Motor neuron (in vitro differentiated cells): ENCODE data around the gene RER1. TPM values are rescaled to one million over a fixed set of nuclear protein-coding genes. Genes with fewer than 3 reads are reported as not detected.
A peak's percentile ranks its signal among the peaks of the same experiment; 100 is the strongest.

Experiments
- ATAC-seq, 8 experiments: fragments of 200-7000 bp; cut with Tn5 transposase; replicated peaks in 6 of 8; 2 replicates each; pipeline ENCODE4 v1.8.0; 2021; ENCODE audit warnings: mild to moderate bottlenecking in 8 of 8, moderate library complexity in 8 of 8
- H3K27ac ChIP-seq, 2 donors: fragments of 250-450 bp; sonication (Bioruptor Pico); 2 replicates each; pipeline ENCODE4 v1.9.0; 2021; ENCODE audit warnings: antibody characterized with exemption in 2 of 2, mild to moderate bottlenecking in 2 of 2, moderate library complexity in 1 of 2
- H3K4me1 ChIP-seq, 2 donors: fragments of 250-450 bp; sonication (Bioruptor Pico); replicated peaks in 1 of 2; 2 replicates each; pipeline ENCODE4 v1.6.1; 2021; ENCODE audit warnings: antibody characterized with exemption in 2 of 2, mild to moderate bottlenecking in 2 of 2, moderate library complexity in 1 of 2
- H3K4me3 ChIP-seq, 5 donors: fragments of 250-450 bp; sonication (Bioruptor Pico); 2 replicates each; pipeline ENCODE4 v1.9.0; 2021; ENCODE audit warnings: antibody characterized with exemption in 5 of 5, mild to moderate bottlenecking in 5 of 5, moderate library complexity in 4 of 5
- WGBS, 10 experiments: fragments of 450-650 bp; shearing (Covaris generic); methylation state at CpG; one replicate each; pipeline ENCODE4 v1.0.0; 2022; 5-methylcytosine and 5-hydroxymethylcytosine counted together
- in situ Hi-C, 9 experiments: fragments of 400-800 bp; cut with MboI; loops; one replicate each; pipeline ENCODE4 v1.15.0; 2021; ENCODE audit warnings: low sequenced_read_pairs in 9 of 9, low pct_unique_long_range_greater_than_20kb in 2 of 9; ENCODE audit not compliant: unreplicated experiment in 9 of 9
- total RNA-seq, 8 experiments: library from RNA; unstranded; fragments of 300-600 nt; gene quantifications; 2 replicates each; pipeline versions ENCODE4 v1.2.3 to v1.2.4, GENCODE V29; 2022

RER1 gene
- total RNA-seq, 8 experiments from 2014 or later = 57.8 to 165 (median 86.4) TPM

GRCh38 chr1:2418791-2419320, 27.2 kb downstream of the RER1 start:
- ATAC-seq = no peak
- H3K4me1 ChIP-seq = peaks cover 9 to 18% of the 10 kb centered on the region in 2 donors
- WGBS, 10 experiments = 20 to 82% (median 66%) methylated on average over 1 to 9 of the region's 16 CpGs; no CpG with 5 or more reads in 4 of the 10 experiments
- no peak overlapping the region for H3K27ac ChIP-seq
- in situ Hi-C loops = loop anchor here in 6 of 9 experiments (10.0 to 25.0 kb wide), 5 partner anchors 118 to 1018 kb away; partner anchors contain the start of genes HES5 (in 2 of the 6) and PANK4 (in 2 of the 6)
- no peak overlapping the region for H3K4me3 ChIP-seq

DNA sequence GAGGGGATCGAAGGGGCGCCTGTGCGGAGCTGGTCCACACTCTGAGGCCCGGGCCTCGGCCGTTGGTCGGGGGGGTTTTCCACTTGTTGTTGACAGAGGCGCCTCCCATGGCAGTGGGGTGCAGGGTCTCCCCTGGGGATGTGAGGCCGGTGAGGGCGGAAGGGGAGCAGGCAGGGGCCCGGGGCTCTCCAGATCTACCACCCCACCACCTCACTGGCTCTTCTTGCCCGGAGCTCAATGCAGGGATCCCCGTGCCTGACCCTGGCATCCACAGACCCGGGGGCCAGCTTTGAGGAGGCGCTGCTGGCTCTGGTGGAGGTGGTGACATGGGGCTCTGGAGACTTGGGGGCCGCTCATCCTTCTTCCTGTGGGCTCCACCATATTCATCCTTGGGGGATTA, 27.8 kb downstream of the RER1 start:
- Histone ChIP-seq H3K4me3 (no peak overlapping the region), H3K27ac (no peak overlapping the region), H3K4me1 (peaks cover 3 to 12% of the 10 kb centered on the region in 2 donors)
- in situ Hi-C loops = loop anchor here in 6 of 9 experiments (10.0 to 25.0 kb wide), 5 partner anchors 118 to 1018 kb away; partner anchors contain the start of genes HES5 (in 2 of the 6) and PANK4 (in 2 of the 6)
- 78% methylated on average over 12 of the region's 16 CpGs; no CpG with 5 or more reads in 9 of the 10 experiments for WGBS, 10 experiments
- no peak for ATAC-seq

GRCh38 chr1:2422523-2422922, 30.9 kb downstream of the RER1 start:
- in situ Hi-C loops = loop anchor here in 6 of 9 experiments (10.0 to 25.0 kb wide), 4 partner anchors 115 to 1015 kb away; partner anchors contain the start of genes HES5 (in 2 of the 6) and PANK4 (in 2 of the 6)
- Histone ChIP-seq H3K4me1 (peaks cover 17 to 28% of the 10 kb centered on the region in 2 donors), H3K4me3 (no peak overlapping the region), H3K27ac (no peak overlapping the region)
- no peak for ATAC-seq
- 20 to 92% (median 71%) methylated on average over 1 to 4 of the region's 4 CpGs for WGBS, 10 experiments

- Histone ChIP-seq H3K4me3 (no peak overlapping the region), H3K4me1 (peaks cover 21 to 22% of the 10 kb centered on the region in 2 donors), H3K27ac (peak overlapping the region in 1 of 2 donors; percentile 39)
- in situ Hi-C loops = loop anchor here in 2 of 9 experiments (10.0 to 25.0 kb wide), 2 partner anchors 111 to 119 kb away; partner anchors contain the start of genes HES5 (in 1 of the 2) and PANK4 (in 1 of the 2)
- WGBS, 10 experiments = 45 to 64% (median 56%) methylated on average over 1 to 9 of the region's 11 CpGs; no CpG with 5 or more reads in 4 of the 10 experiments
- peak in 5 of 8 experiments; percentile 55 to 67 (median 61) for ATAC-seq
Observed at GRCh38 chr1:2425892-2426291, 34.3 kb downstream of the RER1 start.

GRCh38 chr1:2426540-2426939, 34.9 kb downstream of the RER1 start:
- WGBS, 10 experiments = 31 to 80% (median 62%) methylated on average over 2 to 7 of the region's 18 CpGs; no CpG with 5 or more reads in 6 of the 10 experiments
- ATAC-seq = peak in 5 of 8 experiments; percentile 6 to 28 (median 19)
- in situ Hi-C loops = loop anchor here in 2 of 9 experiments (10.0 to 25.0 kb wide), 2 partner anchors 111 to 118 kb away; partner anchors contain the start of genes HES5 (in 1 of the 2) and PANK4 (in 1 of the 2)

DNA sequence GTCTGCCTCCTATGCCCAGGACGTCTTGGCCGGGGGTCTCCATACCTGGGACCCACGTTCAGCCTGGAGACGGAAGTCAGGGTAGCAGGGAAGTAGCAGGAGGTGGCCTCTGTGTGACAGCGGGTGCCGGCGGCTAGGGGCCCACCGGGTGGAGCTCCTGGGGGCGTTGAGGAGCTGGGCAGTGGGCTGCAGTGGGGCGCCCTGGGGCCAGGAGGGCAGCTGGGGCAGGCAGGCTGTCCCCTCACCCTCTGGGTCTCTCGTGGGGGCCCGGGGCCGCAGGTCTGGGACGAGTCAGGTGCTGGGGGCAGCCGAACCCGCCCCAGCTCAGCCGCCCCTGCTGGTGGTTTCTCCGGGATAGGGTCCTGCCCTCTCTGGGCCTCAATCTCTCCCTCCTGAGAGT, 35.4 kb downstream of the RER1 start:
- Histone ChIP-seq H3K4me3 (no peak overlapping the region), H3K4me1 (peaks cover 32 to 33% of the 10 kb centered on the region in 2 donors), H3K27ac (no peak overlapping the region)
- in situ Hi-C loops = loop anchor here in 2 of 9 experiments (10.0 to 25.0 kb wide), 2 partner anchors 110 to 118 kb away; partner anchors contain the start of genes HES5 (in 1 of the 2) and PANK4 (in 1 of the 2)
- WGBS, 10 experiments = 84% methylated on average over 5 of the region's 18 CpGs; no CpG with 5 or more reads in 9 of the 10 experiments
- ATAC-seq = no peak

More at GRCh38 chr1:2426540-2426939, 34.9 kb downstream of the RER1 start:
- Histone ChIP-seq H3K4me3 (no peak overlapping the region), H3K27ac (no peak overlapping the region), H3K4me1 (peaks cover 27 to 28% of the 10 kb centered on the region in 2 donors)

DNA sequence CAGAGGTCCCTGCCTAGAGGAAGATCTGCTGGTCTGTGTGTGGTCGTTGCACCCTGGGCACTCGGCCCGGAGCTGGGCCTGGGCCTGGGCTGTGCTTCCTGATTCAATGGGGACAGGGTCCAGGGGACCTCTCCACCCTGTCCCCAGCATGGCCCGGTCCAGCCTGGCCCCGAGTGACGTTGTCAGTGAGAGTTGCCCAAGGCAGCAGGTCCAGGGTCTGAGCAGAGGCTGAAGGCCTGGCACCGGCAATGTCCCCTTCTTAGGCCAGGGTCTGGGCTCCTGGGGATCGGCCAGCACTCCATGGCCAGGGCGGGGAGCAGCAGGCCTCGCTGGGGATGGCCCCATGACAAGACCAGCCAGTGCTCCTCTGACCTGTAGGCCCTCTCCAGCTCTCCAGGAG, 36.3 kb downstream of the RER1 start:
- WGBS, 10 experiments = 80 to 93% (median 80%) methylated on average over 1 to 7 of the region's 10 CpGs; no CpG with 5 or more reads in 5 of the 10 experiments
- no peak for ATAC-seq
- in situ Hi-C loops = loop anchor here in 2 of 9 experiments (10.0 to 25.0 kb wide), 2 partner anchors 109 to 117 kb away; partner anchors contain the start of genes HES5 (in 1 of the 2) and PANK4 (in 1 of the 2)
- Histone ChIP-seq H3K4me1 (peaks cover 41 to 42% of the 10 kb centered on the region in 2 donors), H3K27ac (no peak overlapping the region), H3K4me3 (no peak overlapping the region)

DNA sequence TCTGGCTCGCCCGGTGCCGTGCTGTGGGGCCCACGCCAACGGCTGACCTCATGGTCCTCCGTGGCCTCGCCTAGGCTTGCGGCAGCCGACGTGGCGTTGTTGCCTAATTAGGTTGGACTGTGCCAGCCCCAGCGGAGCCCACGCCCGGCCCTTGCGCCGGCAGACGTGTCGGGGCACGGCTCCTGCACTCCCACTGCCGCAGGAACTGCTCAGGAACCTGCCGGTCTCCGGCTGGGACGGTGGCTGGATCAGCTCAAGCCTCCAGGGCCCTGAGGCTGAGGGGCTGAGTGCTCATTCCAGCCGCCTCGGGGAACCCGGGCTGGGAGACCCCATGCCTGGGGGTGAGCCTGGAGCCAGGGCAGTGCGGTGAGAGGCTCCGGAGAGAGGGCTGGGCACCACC, 36.8 kb downstream of the RER1 start:
- Histone ChIP-seq H3K27ac (no peak overlapping the region), H3K4me1 (peaks cover 47 to 48% of the 10 kb centered on the region in 2 donors), H3K4me3 (no peak overlapping the region)
- no peak for ATAC-seq
- WGBS, 10 experiments = 93 to 100% (median 100%) methylated on average over 1 to 11 of the region's 28 CpGs; no CpG with 5 or more reads in 5 of the 10 experiments
- in situ Hi-C loops = loop anchor here in 2 of 9 experiments (10.0 to 25.0 kb wide), 2 partner anchors 109 to 116 kb away; partner anchors contain the start of genes HES5 (in 1 of the 2) and PANK4 (in 1 of the 2)

- in situ Hi-C loops = loop anchor here in 2 of 9 experiments (10.0 to 25.0 kb wide), 2 partner anchors 107 to 115 kb away; partner anchors contain the start of genes HES5 (in 1 of the 2) and PANK4 (in 1 of the 2)
- ATAC-seq = peak in 1 of 8 experiments; percentile 34
Observed at GRCh38 chr1:2429780-2430591, 38.3 kb downstream of the RER1 start.

DNA sequence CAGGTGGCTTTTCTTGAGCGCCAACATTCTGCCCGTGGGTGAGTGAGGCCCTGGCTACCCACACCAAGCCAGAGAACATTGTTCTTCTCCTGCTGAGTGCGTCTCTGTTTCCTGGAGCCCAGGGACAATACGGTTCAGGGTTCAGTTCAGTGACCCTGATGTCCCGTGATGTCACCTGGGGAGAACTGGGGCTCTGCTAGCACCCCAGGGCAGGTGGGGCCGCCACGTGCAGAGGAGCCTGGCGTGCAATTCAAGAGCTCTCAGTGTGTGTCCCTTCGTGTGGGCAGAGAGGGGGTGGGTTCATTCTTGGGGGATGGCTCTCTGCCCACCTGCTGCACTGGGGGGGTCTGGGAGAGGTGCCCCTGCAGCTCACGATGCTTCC, 38.9 kb downstream of the RER1 start:
- Histone ChIP-seq H3K4me1 (peaks cover 52 to 61% of the 10 kb centered on the region in 2 donors), H3K4me3 (no peak overlapping the region), H3K27ac (peak overlapping the region in 1 of 2 donors; percentile 23)
- ATAC-seq = no peak
- WGBS, 10 experiments = 49 to 93% (median 81%) methylated on average over 1 to 7 of the region's 10 CpGs; no CpG with 5 or more reads in 6 of the 10 experiments
- in situ Hi-C loops = loop anchor here in 1 of 9 experiments (25.0 kb wide), 1 partner anchor 107 kb away; the partner anchor contains the start of genes HES5 and PANK4

More at GRCh38 chr1:2429780-2430591, 38.3 kb downstream of the RER1 start:
- Histone ChIP-seq H3K4me1 (peaks cover 57 to 60% of the 10 kb centered on the region in 2 donors), H3K27ac (no peak overlapping the region), H3K4me3 (no peak overlapping the region)
- 60 to 100% (median 86%) methylated on average over 2 to 7 of the region's 20 CpGs; no CpG with 5 or more reads in 3 of the 10 experiments for WGBS, 10 experiments

DNA sequence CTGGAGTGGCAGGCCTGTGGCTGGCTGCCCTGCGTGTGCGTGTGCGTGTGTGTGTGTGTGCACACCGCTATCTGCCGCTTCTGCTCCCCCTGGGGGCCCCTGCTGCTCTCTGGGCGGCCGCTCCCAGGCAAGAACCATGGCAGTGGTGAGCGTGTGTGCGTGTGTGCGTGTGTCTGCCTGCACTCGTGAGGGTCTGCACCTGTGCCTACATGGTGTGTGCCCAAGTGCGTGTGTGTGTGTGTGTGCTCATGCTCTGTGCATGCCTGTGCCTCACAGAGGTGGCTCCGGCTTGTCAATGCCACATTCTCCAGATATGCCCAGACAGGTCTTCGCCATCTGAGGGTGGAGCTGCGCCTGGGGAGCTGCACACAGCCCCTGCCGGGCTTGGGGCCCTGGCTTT, 39.5 kb downstream of the RER1 start:
- Histone ChIP-seq H3K4me3 (no peak overlapping the region), H3K4me1 (peaks cover 47 to 56% of the 10 kb centered on the region in 2 donors), H3K27ac (peak overlapping the region in 1 of 2 donors; percentile 23)
- WGBS, 10 experiments = 40 to 82% (median 73%) methylated on average over 2 to 8 of the region's 16 CpGs; no CpG with 5 or more reads in 7 of the 10 experiments
- in situ Hi-C loops = loop anchor here in 1 of 9 experiments (25.0 kb wide), 1 partner anchor 106 kb away; the partner anchor contains the start of genes HES5 and PANK4
- peak in 6 of 8 experiments; percentile 31 to 74 (median 65) for ATAC-seq

- in situ Hi-C loops = loop anchor here in 1 of 9 experiments (25.0 kb wide), 1 partner anchor 106 kb away; the partner anchor contains the start of genes HES5 and PANK4
- Histone ChIP-seq H3K27ac (peak overlapping the region in 1 of 2 donors; percentile 23), H3K4me3 (no peak overlapping the region), H3K4me1 (peaks cover 43 to 52% of the 10 kb centered on the region in 2 donors)
- 70 to 80% methylated on average over 1 to 2 of the region's 10 CpGs; no CpG with 5 or more reads in 8 of the 10 experiments for WGBS, 10 experiments
- ATAC-seq = peak in 5 of 8 experiments; percentile 49 to 56 (median 51)
Observed at GRCh38 chr1:2431518-2431917, 39.9 kb downstream of the RER1 start.
